GM18867 (cell line): ENCODE results near the gene RSPH1.

Experiments
- ATAC-seq: cut with Tn5 transposase; IDR thresholded peaks from one replicate; pipeline ENCODE4 v1.9.1; 2021; ENCODE audit warnings: mild to moderate bottlenecking, moderate library complexity; ENCODE audit not compliant: unreplicated experiment

The RSPH1 gene

GRCh38 chr21:42496120-42496838 lies at the start of gene RSPH1:
TSS of gene RSPH1 (minus strand) at chr21:42496224. CDS start at chr21:42496186, 38 bp downstream.
- ATAC-seq = peak; percentile 98

GRCh38 chr21:42545745-42546144 lies 49.7 kb upstream of the RSPH1 start:
- ATAC-seq = no peak

GRCh38 chr21:42545317-42545716 lies 49.3 kb upstream of the RSPH1 start:
- ATAC-seq = no peak

GRCh38 chr21:42544544-42544943 lies 48.5 kb upstream of the RSPH1 start:
- no peak for ATAC-seq

- ATAC-seq = no peak
These were observed 47.3 kb upstream of the RSPH1 start for GRCh38 chr21:42543106-42543847.

- no peak for ATAC-seq
These were observed 46.6 kb upstream of the RSPH1 start for GRCh38 chr21:42542596-42542995.

GRCh38 chr21:42542196-42542595 lies 46.2 kb upstream of the RSPH1 start:
- ATAC-seq = no peak

- no peak for ATAC-seq
These were observed 45.6 kb upstream of the RSPH1 start for GRCh38 chr21:42541618-42542017.

- no peak for ATAC-seq
These were observed 45.1 kb upstream of the RSPH1 start for GRCh38 chr21:42541174-42541573.

GRCh38 chr21:42540396-42540795 lies 44.4 kb upstream of the RSPH1 start:
- ATAC-seq = no peak

- no peak for ATAC-seq
These were observed 43.9 kb upstream of the RSPH1 start for GRCh38 chr21:42539931-42540343.

GRCh38 chr21:42539342-42539741 lies 43.3 kb upstream of the RSPH1 start:
- ATAC-seq = no peak

- ATAC-seq = no peak
These were observed 42.7 kb upstream of the RSPH1 start for GRCh38 chr21:42538479-42539275.

- no peak for ATAC-seq
These were observed 41.2 kb upstream of the RSPH1 start for GRCh38 chr21:42537106-42537742.

- no peak for ATAC-seq
These were observed 40.6 kb upstream of the RSPH1 start for GRCh38 chr21:42536601-42537000.

GRCh38 chr21:42535602-42536171 lies 39.7 kb upstream of the RSPH1 start:
- peak; percentile 43 for ATAC-seq

GRCh38 chr21:42534421-42535378 lies 38.7 kb upstream of the RSPH1 start:
- peak; percentile 60 for ATAC-seq

- ATAC-seq = no peak
These were observed 37.9 kb upstream of the RSPH1 start for GRCh38 chr21:42533963-42534355.

- no peak for ATAC-seq
These were observed 37.4 kb upstream of the RSPH1 start for GRCh38 chr21:42533306-42533962.
